ENCODE data around the gene RARRES2. TPM values are rescaled to one million over a fixed set of nuclear protein-coding genes. Genes with fewer than 3 reads are reported as not detected.

The RARRES2 gene
- total RNA-seq, 1 donor from 2014 or later, result not detected

DNA sequence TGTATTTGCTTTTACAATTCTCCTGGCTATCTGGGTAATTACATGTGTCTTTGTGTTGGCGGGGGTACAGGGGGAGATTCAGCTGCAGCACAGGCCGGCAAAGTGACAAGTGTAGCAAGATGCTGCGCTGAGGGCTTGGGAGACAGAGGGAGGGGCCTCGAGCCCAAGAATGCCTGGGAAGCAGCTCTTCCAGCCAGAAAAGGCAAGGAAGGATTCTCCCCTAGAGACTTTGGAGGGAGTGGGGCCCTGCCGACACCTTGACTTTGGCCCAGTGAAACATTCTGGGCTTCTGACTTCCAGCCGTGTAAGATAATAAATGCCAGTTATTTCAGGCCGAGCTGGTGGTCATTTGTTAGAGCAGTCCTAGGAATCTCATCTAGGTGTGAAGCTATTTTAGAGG is 20.0 kb upstream of the RARRES2 start:
- no peak for DNase-seq (ENCODE audit: extremely low spot score, unreplicated experiment)
- TF ChIP-seq, protein P1, sequence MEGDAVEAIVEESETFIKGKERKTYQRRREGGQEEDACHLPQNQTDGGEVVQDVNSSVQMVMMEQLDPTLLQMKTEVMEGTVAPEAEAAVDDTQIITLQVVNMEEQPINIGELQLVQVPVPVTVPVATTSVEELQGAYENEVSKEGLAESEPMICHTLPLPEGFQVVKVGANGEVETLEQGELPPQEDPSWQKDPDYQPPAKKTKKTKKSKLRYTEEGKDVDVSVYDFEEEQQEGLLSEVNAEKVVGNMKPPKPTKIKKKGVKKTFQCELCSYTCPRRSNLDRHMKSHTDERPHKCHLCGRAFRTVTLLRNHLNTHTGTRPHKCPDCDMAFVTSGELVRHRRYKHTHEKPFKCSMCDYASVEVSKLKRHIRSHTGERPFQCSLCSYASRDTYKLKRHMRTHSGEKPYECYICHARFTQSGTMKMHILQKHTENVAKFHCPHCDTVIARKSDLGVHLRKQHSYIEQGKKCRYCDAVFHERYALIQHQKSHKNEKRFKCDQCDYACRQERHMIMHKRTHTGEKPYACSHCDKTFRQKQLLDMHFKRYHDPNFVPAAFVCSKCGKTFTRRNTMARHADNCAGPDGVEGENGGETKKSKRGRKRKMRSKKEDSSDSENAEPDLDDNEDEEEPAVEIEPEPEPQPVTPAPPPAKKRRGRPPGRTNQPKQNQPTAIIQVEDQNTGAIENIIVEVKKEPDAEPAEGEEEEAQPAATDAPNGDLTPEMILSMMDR (IDR thresholded peaks at IDR 0.05), result no peak
- Mint-ChIP-seq H3K4me3 (ENCODE audit: unreplicated experiment) (no peak overlapping the region), H3K9me3 (ENCODE audit: unreplicated experiment) (no peaks in the 10 kb centered on the region), H3K4me1 (ENCODE audit: unreplicated experiment) (peaks cover 6% of the 10 kb centered on the region), H3K36me3 (ENCODE audit: unreplicated experiment) (no peaks in the 10 kb centered on the region), H3K27ac (ENCODE audit: unreplicated experiment) (no peak overlapping the region), H3K27me3 (ENCODE audit: unreplicated experiment) (no peaks in the 10 kb centered on the region)

DNA sequence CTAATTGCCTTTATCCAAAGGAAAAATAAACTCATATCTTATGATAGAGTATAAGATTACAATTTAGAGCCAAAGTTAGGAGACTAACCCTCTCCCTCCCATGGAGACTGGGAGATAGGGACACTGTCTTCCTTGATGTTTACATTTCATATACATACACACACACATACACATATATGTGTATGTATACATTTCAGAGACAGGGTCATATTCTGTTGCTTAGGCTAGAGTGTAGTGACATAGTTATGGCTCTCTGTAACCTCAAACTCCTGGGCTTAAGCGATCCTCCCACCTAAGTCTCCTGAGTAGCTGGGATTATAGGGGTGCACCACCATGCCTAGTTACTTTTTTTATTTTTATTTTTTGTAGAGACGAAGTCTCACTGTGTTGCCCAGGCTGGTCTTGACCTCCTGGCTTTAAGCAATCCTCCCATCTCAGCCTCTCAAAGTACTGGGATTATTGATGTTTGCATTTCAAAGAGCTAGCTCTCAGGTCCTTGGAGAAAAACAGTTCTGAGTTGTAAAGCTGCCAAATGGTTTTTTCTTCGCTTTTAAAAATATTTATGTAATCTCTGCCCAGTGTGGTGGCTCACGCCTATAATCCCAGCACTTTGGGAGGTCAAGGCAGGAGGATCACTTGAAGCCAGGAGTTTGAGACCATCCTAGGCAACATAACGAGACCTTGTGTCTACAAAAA is 19.1 kb upstream of the RARRES2 start:
- no peaks in the 10 kb centered on the region for H3K9me3 Mint-ChIP-seq (ENCODE audit: unreplicated experiment)
- DNase-seq (ENCODE audit: extremely low spot score, unreplicated experiment), result no peak
- TF ChIP-seq, protein P1 (IDR thresholded peaks at IDR 0.05), result no peak
- H3K27ac Mint-ChIP-seq (ENCODE audit: unreplicated experiment), result no peak overlapping the region
- no peaks in the 10 kb centered on the region for H3K27me3 Mint-ChIP-seq (ENCODE audit: unreplicated experiment)
- no peaks in the 10 kb centered on the region for H3K36me3 Mint-ChIP-seq (ENCODE audit: unreplicated experiment)
- peaks cover 6% of the 10 kb centered on the region for H3K4me1 Mint-ChIP-seq (ENCODE audit: unreplicated experiment)
- no peak overlapping the region for H3K4me3 Mint-ChIP-seq (ENCODE audit: unreplicated experiment)

GRCh38 chr7:150359622-150360362 is 18.4 kb upstream of the RARRES2 start:
- peaks cover 6% of the 10 kb centered on the region for H3K4me1 Mint-ChIP-seq (ENCODE audit: unreplicated experiment)
- H3K36me3 Mint-ChIP-seq (ENCODE audit: unreplicated experiment), result no peaks in the 10 kb centered on the region
- H3K9me3 Mint-ChIP-seq (ENCODE audit: unreplicated experiment), result no peaks in the 10 kb centered on the region
- no peak overlapping the region for H3K4me3 Mint-ChIP-seq (ENCODE audit: unreplicated experiment)
- no peak overlapping the region for H3K27ac Mint-ChIP-seq (ENCODE audit: unreplicated experiment)
- TF ChIP-seq, protein P1 (IDR thresholded peaks at IDR 0.05), result no peak
- no peak for DNase-seq (ENCODE audit: extremely low spot score, unreplicated experiment)
- H3K27me3 Mint-ChIP-seq (ENCODE audit: unreplicated experiment), result no peaks in the 10 kb centered on the region

- TF ChIP-seq, protein P1 (IDR thresholded peaks at IDR 0.05), result no peak
- no peaks in the 10 kb centered on the region for H3K36me3 Mint-ChIP-seq (ENCODE audit: unreplicated experiment)
- DNase-seq (ENCODE audit: extremely low spot score, unreplicated experiment), result no peak
- no peak overlapping the region for H3K27ac Mint-ChIP-seq (ENCODE audit: unreplicated experiment)
- H3K9me3 Mint-ChIP-seq (ENCODE audit: unreplicated experiment), result no peaks in the 10 kb centered on the region
- H3K27me3 Mint-ChIP-seq (ENCODE audit: unreplicated experiment), result no peaks in the 10 kb centered on the region
- no peak overlapping the region for H3K4me3 Mint-ChIP-seq (ENCODE audit: unreplicated experiment)
- H3K4me1 Mint-ChIP-seq (ENCODE audit: unreplicated experiment), result peaks cover 6% of the 10 kb centered on the region
Measured at GRCh38 chr7:150358988-150359621, 17.7 kb upstream of the RARRES2 start.

- no peak for DNase-seq (ENCODE audit: extremely low spot score, unreplicated experiment)
Measured at GRCh38 chr7:150358433-150358832, 17.0 kb upstream of the RARRES2 start.

More at GRCh38 chr7:150358433-150358832, 17.0 kb upstream of the RARRES2 start:
- Mint-ChIP-seq H3K9me3 (ENCODE audit: unreplicated experiment) (no peaks in the 10 kb centered on the region), H3K36me3 (ENCODE audit: unreplicated experiment) (no peaks in the 10 kb centered on the region), H3K27me3 (ENCODE audit: unreplicated experiment) (no peaks in the 10 kb centered on the region), H3K27ac (ENCODE audit: unreplicated experiment) (no peak overlapping the region), H3K4me1 (ENCODE audit: unreplicated experiment) (peaks cover 6% of the 10 kb centered on the region), H3K4me3 (ENCODE audit: unreplicated experiment) (no peak overlapping the region)
- TF ChIP-seq, protein P1 (IDR thresholded peaks at IDR 0.05), result no peak

Data from osteocyte (in vitro differentiated cells).